Measurements from ENCODE around the gene RSPH10B.
"Not testable (repeated sequence)": the region's sequence is repeated elsewhere in the genome, so short reads cannot be mapped to it uniquely, and the experiment has no call there.

- TF ChIP-seq, protein P1, sequence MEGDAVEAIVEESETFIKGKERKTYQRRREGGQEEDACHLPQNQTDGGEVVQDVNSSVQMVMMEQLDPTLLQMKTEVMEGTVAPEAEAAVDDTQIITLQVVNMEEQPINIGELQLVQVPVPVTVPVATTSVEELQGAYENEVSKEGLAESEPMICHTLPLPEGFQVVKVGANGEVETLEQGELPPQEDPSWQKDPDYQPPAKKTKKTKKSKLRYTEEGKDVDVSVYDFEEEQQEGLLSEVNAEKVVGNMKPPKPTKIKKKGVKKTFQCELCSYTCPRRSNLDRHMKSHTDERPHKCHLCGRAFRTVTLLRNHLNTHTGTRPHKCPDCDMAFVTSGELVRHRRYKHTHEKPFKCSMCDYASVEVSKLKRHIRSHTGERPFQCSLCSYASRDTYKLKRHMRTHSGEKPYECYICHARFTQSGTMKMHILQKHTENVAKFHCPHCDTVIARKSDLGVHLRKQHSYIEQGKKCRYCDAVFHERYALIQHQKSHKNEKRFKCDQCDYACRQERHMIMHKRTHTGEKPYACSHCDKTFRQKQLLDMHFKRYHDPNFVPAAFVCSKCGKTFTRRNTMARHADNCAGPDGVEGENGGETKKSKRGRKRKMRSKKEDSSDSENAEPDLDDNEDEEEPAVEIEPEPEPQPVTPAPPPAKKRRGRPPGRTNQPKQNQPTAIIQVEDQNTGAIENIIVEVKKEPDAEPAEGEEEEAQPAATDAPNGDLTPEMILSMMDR (IDR thresholded peaks at IDR 0.05): not testable (repeated sequence)
- TF ChIP-seq EP300 (IDR thresholded peaks at IDR 0.05; ENCODE audit: low read depth); POLR2A (IDR thresholded peaks at IDR 0.05): not testable (repeated sequence)
These were observed 82.5 kb downstream of the RSPH10B start for GRCh38 chr7:5888021-5888420.

Data from transverse colon (tissue), 3 donors.